GM19395 (cell line): Measurements from ENCODE around the gene MTREX.

Experiments used
- ATAC-seq: cut with Tn5 transposase; IDR thresholded peaks from one replicate; pipeline ENCODE4 v1.9.1; 2021; ENCODE audit warnings: mild to moderate bottlenecking, moderate library complexity; ENCODE audit not compliant: unreplicated experiment

Gene MTREX

GRCh38 chr5:55324815-55325418, 17.1 kb downstream of the MTREX start:
- ATAC-seq: no peak

GRCh38 chr5:55325621-55326020, 17.8 kb downstream of the MTREX start:
- ATAC-seq: no peak

GRCh38 chr5:55327281-55327680, 19.5 kb downstream of the MTREX start:
- no peak for ATAC-seq

- no peak for ATAC-seq
These were observed 23.5 kb downstream of the MTREX start for GRCh38 chr5:55331321-55331720.

GRCh38 chr5:55333017-55333416, 25.2 kb downstream of the MTREX start:
- no peak for ATAC-seq

GRCh38 chr5:55333811-55334210, 26.0 kb downstream of the MTREX start:
- ATAC-seq: no peak

- no peak for ATAC-seq
These were observed 30.4 kb downstream of the MTREX start for GRCh38 chr5:55338092-55338613.

- no peak for ATAC-seq
These were observed 31.0 kb downstream of the MTREX start for GRCh38 chr5:55338810-55339243.

GRCh38 chr5:55343107-55343506, 35.3 kb downstream of the MTREX start:
- ATAC-seq: no peak

- ATAC-seq: no peak
These were observed 35.8 kb downstream of the MTREX start for GRCh38 chr5:55343609-55344008.

- no peak for ATAC-seq
These were observed 36.7 kb downstream of the MTREX start for GRCh38 chr5:55344392-55344992.

- ATAC-seq: no peak
These were observed 37.5 kb downstream of the MTREX start for GRCh38 chr5:55345327-55345726.

- no peak for ATAC-seq
These were observed 40.0 kb downstream of the MTREX start for GRCh38 chr5:55347786-55348185.

GRCh38 chr5:55350754-55351153, 43.0 kb downstream of the MTREX start:
- no peak for ATAC-seq

GRCh38 chr5:55356896-55357295, 49.1 kb downstream of the MTREX start:
- ATAC-seq: no peak

- no peak for ATAC-seq
These were observed 52.4 kb downstream of the MTREX start for GRCh38 chr5:55360190-55360589.

GRCh38 chr5:55363856-55364255, 56.1 kb downstream of the MTREX start:
- ATAC-seq: no peak

- ATAC-seq: peak; percentile 99
These were observed 56.8 kb downstream of the MTREX start for GRCh38 chr5:55364537-55365055.

GRCh38 chr5:55370291-55370925, 62.6 kb downstream of the MTREX start:
- no peak for ATAC-seq

GRCh38 chr5:55371145-55371544, 63.4 kb downstream of the MTREX start:
- ATAC-seq: no peak

GRCh38 chr5:55372130-55372925, 64.5 kb downstream of the MTREX start:
- no peak for ATAC-seq
